ENCODE measurements around the gene RANGAP1. TPM values are rescaled to one million over a fixed set of nuclear protein-coding genes. Genes with fewer than 3 reads are reported as not detected.

The RANGAP1 gene
- total and polyA plus RNA-seq, 2 donors (not counting 1 experiment from before 2014, with no cell fraction given): 42.0 to 48.8 TPM

- intact Hi-C loops (cut with micrococcal nuclease): no loop called here
- Mint-ChIP-seq H3K9me3 (ENCODE audit: insufficient read depth) (no peaks in the 10 kb centered on the region), H3K27me3 (no peaks in the 10 kb centered on the region), H3K4me3 (no peak overlapping the region), H3K4me1 (peaks cover 15% of the 10 kb centered on the region), H3K27ac (no peak overlapping the region)
- no peak for DNase-seq
- H4K20me1 ChIP-seq (ENCODE audit: control insufficient read depth, insufficient read depth, low read length, poor library complexity, severe bottlenecking): peaks cover 3% of the 10 kb centered on the region
- H3K4me3 ChIP-seq (ENCODE audit: control extremely low read depth in 1 of 5, extremely low read depth in 1 of 5, insufficient read depth in 1 of 5, low read depth in 2 of 5, low read length in 4 of 5): no peak overlapping the region
- no peaks in the 10 kb centered on the region for H3K27me3 ChIP-seq (replicated peaks in 1 of 4; ENCODE audit: control extremely low read depth in 1 of 4, control insufficient read depth in 3 of 4, insufficient read depth in 4 of 4, low read length in 3 of 4)
- POLR2A ChIA-PET: interaction anchor here (0.7 kb wide), 1 partner anchor 83 kb away, joined by 5 read pairs; no protein-coding TSS in a partner anchor
- no peak for TF ChIP-seq CTCF (IDR thresholded peaks at IDR 0.05)
- no peak for TF ChIP-seq EZH2 (IDR thresholded peaks at IDR 0.05; ENCODE audit: borderline replicate concordance, insufficient read depth, low read depth, low read length, poor library complexity, severe bottlenecking)
- no peak overlapping the region for H2AFZ ChIP-seq (ENCODE audit: insufficient read depth, low read depth, low read length, poor library complexity, severe bottlenecking)
- no peak overlapping the region for H3K27ac ChIP-seq (ENCODE audit: low read length in 2 of 2)
- WGBS (ENCODE audit: insufficient coverage): no CpG with 5 or more reads among the region's 8 CpGs
- peaks cover 2% of the 10 kb centered on the region for H3K79me2 ChIP-seq (ENCODE audit: control insufficient read depth, insufficient read depth, low read length)
- no peak overlapping the region for H3K9ac ChIP-seq (ENCODE audit: low read length)
- ATAC-seq (ENCODE audit: low read depth): no peak
- peaks cover 5 to 6% of the 10 kb centered on the region in 2 donors for H3K4me1 ChIP-seq (ENCODE audit: control insufficient read depth in 2 of 2, insufficient read depth in 2 of 2, low read length in 2 of 2)
- no peaks in the 10 kb centered on the region for H3K36me3 ChIP-seq (replicated peaks in 1 of 2; ENCODE audit: control extremely low read depth in 1 of 2, control insufficient read depth in 1 of 2, extremely low read depth in 1 of 2, insufficient read depth in 2 of 2, low read length in 1 of 2)
- H3K9me3 ChIP-seq (ENCODE audit: control extremely low read depth in 1 of 3, control insufficient read depth in 2 of 3, insufficient read depth in 1 of 3, low read length in 2 of 3): no peaks in the 10 kb centered on the region
- CTCF ChIA-PET: interaction anchor here (0.6 kb wide), 1 partner anchor 110 kb away, joined by 3 read pairs; no protein-coding TSS in a partner anchor
- H3K4me2 ChIP-seq (replicated peaks; ENCODE audit: low read depth, low read length, poor library complexity, severe bottlenecking): no peak overlapping the region
Observed at GRCh38 chr22:41290262-41291221, 4.6 kb upstream of the RANGAP1 start.

- Mint-ChIP-seq H3K4me1 (peaks cover 19% of the 10 kb centered on the region), H3K27ac (no peak overlapping the region), H3K4me3 (no peak overlapping the region), H3K9me3 (ENCODE audit: insufficient read depth) (no peaks in the 10 kb centered on the region), H3K27me3 (no peaks in the 10 kb centered on the region)
- no peak for DNase-seq
- peaks cover 12% of the 10 kb centered on the region for H4K20me1 ChIP-seq (ENCODE audit: control insufficient read depth, insufficient read depth, low read length, poor library complexity, severe bottlenecking)
- intact Hi-C loops (cut with micrococcal nuclease): loop anchor here (5.0 kb wide), 3 partner anchors 942 to 1293 kb away; partner anchors contain the start of genes ADSL and TNRC6B
- H3K9ac ChIP-seq (ENCODE audit: low read length): no peak overlapping the region
- H2AFZ ChIP-seq (ENCODE audit: insufficient read depth, low read depth, low read length, poor library complexity, severe bottlenecking): no peak overlapping the region
- H3K27ac ChIP-seq (ENCODE audit: low read length in 2 of 2): no peak overlapping the region
- POLR2A ChIA-PET: interaction anchor here (0.7 kb wide), 1 partner anchor 84 kb away, joined by 5 read pairs; no protein-coding TSS in a partner anchor
- peaks cover 12 to 14% of the 10 kb centered on the region in 2 donors for H3K4me1 ChIP-seq (ENCODE audit: control insufficient read depth in 2 of 2, insufficient read depth in 2 of 2, low read length in 2 of 2)
- no peak overlapping the region for H3K4me3 ChIP-seq (ENCODE audit: control extremely low read depth in 1 of 5, extremely low read depth in 1 of 5, insufficient read depth in 1 of 5, low read depth in 2 of 5, low read length in 4 of 5)
- CTCF ChIA-PET: no interaction called here
- WGBS (ENCODE audit: insufficient coverage): 100% methylated on average over 1 of the region's 1 CpG
- H3K9me3 ChIP-seq (ENCODE audit: control extremely low read depth in 1 of 3, control insufficient read depth in 2 of 3, insufficient read depth in 1 of 3, low read length in 2 of 3): no peaks in the 10 kb centered on the region
- peaks cover 11% of the 10 kb centered on the region for H3K79me2 ChIP-seq (ENCODE audit: control insufficient read depth, insufficient read depth, low read length)
- H3K27me3 ChIP-seq (replicated peaks in 1 of 4; ENCODE audit: control extremely low read depth in 1 of 4, control insufficient read depth in 3 of 4, insufficient read depth in 4 of 4, low read length in 3 of 4): no peaks in the 10 kb centered on the region
- H3K36me3 ChIP-seq (replicated peaks in 1 of 2; ENCODE audit: control extremely low read depth in 1 of 2, control insufficient read depth in 1 of 2, extremely low read depth in 1 of 2, insufficient read depth in 2 of 2, low read length in 1 of 2): no peaks in the 10 kb centered on the region
- ATAC-seq (ENCODE audit: low read depth): no peak
- H3K4me2 ChIP-seq (replicated peaks; ENCODE audit: low read depth, low read length, poor library complexity, severe bottlenecking): no peak overlapping the region
- TF ChIP-seq EZH2 (IDR thresholded peaks at IDR 0.05; ENCODE audit: borderline replicate concordance, insufficient read depth, low read depth, low read length, poor library complexity, severe bottlenecking) (no peak), CTCF (IDR thresholded peaks at IDR 0.05) (no peak)
Observed at GRCh38 chr22:41289671-41290070, 3.7 kb upstream of the RANGAP1 start.

Data from B cell (primary cell).